Right renal pelvis (tissue), 4 donors: ENCODE measurements around the gene KDM4B. TPM values are rescaled to one million over a fixed set of nuclear protein-coding genes. Genes with fewer than 3 reads are reported as not detected.
A peak's percentile ranks its signal among the peaks of the same experiment; 100 is the strongest.
"Not testable (repeated sequence)": the region's sequence is repeated elsewhere in the genome, so short reads cannot be mapped to it uniquely, and the experiment has no call there.

Source experiments
- DNase-seq, 4 donors: peaks; one replicate each; pipeline ENCODE4 v3.0.0-alpha.2; 2013; ENCODE audit warnings: low read depth in 4 of 4, low spot score in 3 of 4, missing footprints in 1 of 4
- polyA plus RNA-seq, 4 donors: library from polyadenylated mRNA; unstranded; fragments of 120-200 nt; gene quantifications; one replicate each; pipeline ENCODE4 v1.2.1, GENCODE V29; 2013; ENCODE audit not compliant: insufficient read length in 4 of 4

The KDM4B gene
- 10 to 100 TPM; 19.8 to 29.5 (median 20.5) TPM for polyA plus RNA-seq

DNA sequence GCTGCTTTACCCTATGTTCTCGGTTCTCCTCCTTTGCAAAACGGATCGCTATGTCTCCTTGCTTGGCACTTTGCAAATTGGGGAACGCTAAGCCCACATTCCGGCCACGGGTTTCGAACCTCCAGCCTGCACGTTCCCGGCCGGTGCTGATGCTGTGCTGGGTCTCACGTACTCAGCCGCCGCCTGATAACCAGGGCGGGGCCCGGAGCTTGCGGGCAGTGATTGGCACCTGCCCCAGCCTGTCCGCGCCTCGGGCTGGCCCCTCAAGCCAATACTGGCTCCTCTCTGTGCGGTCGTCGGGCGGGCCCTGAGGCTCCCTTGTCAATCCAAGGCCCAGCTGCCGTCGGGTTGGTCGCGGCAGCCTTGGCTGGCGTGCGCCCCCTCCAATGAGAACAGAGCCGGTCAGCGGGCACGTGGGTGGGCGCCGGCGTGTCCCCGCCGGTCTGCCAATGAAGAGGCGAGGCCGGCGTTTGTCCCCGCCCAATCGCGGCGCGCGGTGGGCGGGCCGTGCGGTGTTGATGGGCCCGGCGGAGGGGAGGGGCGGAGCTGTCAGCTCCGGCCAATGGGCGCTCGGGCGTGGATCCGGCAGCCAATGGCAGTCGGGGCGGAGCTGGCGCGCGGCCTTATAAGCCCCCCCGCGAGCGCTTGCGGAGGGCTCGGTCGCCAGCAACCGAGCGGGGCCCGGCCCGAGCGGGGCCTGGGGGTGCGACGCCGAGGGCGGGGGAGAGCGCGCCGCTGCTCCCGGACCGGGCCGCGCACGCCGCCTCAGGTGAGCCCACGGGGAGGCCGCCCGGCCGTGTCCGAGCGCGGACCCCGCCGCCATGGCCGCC, at the start of gene KDM4B:
TSS of gene KDM4B (plus strand) at position 652 of the 830 bp plus-strand sequence. CDS start 63,778 bp downstream, outside the sequence.
- DNase-seq: peak; percentile 97 to 98 (median 98)

DNA sequence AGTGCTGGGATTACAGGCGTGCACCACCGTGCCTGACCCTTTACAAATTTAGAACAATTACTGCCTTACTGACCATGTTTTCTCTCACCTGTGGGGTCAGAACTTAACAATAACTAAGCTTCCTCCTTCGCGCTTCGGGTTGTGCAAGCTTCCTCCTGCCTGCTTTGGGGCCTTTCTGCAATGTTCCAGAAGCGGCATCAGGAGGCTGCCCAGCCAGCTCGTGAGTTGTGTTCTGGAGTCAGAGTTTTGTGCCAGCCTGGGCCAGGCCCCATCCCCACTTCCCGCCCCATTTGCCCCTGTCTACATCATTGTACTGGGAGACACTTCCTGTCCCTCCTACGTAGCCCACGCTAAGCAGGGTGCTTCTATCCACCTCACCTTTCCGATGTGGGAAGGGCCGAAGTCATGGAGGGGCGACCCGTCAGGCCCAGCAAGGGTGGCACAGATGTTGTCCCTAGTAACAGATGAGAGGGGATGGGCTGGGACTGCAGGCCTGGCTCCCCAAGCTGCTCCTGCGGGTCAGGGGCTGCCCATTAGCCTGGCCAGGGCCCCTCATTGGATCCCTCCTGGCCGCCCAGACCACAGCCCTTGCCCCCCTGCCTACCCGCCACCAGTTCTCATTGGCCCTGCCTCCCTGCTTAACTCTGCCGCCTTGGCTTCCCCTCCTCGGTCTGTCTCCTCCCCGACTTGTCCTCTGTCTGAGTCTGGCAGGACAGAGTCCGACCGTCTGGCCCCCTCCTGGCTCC, 46.2 kb upstream of the KDM4B start:
- no peak for DNase-seq

- DNase-seq: no peak
These were observed 45.6 kb upstream of the KDM4B start for GRCh38 chr19:4923276-4923747.

DNA sequence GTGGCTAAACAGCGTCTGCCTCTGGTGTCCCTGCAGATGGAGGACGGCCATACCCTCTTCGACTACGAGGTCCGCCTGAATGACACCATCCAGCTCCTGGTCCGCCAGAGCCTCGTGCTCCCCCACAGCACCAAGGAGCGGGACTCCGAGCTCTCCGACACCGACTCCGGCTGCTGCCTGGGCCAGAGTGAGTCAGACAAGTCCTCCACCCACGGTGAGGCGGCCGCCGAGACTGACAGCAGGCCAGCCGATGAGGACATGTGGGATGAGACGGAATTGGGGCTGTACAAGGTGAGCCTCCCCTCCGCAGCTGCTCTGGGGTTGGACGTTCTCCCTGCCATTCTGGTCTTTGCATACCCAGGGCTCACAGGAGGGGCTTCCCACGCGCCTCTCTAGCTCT, 39.7 kb upstream of the KDM4B start:
- no peak for DNase-seq

DNA sequence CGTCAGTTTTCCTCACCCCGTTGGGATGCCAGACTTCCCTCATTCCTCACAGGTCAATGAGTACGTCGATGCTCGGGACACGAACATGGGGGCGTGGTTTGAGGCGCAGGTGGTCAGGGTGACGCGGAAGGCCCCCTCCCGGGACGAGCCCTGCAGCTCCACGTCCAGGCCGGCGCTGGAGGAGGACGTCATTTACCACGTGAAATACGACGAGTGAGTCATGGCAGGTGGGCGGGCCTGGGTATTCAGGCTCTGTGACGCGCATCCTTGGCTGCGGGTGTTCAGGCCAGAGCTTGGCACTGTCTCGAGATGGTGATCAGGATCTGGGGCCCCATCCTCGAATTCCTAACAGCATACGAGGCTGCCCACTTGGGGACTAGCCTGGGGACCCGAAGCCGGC, 38.2 kb upstream of the KDM4B start:
- no peak for DNase-seq

GRCh38 chr19:4932711-4933110, 36.2 kb upstream of the KDM4B start:
- no peak for DNase-seq

DNA sequence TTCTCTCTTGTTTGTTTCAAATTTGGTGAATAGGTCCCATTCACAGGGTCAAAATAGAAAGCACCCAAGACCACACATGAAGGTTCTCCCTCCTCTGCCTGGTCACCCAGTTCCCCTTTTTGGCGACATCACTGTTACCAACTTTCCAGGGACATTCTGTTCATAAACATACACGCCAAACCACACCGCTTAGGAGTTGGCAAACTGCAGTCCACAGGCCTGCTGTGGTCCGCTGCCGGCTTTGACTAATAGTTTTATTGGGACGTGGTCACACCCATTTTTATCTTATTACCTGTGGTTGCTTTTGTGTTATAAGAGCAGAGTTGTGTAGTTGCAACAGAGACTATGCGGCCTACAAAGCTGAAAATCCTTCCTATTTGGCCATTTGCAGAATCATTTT, 35.4 kb upstream of the KDM4B start:
- no peak for DNase-seq

DNA sequence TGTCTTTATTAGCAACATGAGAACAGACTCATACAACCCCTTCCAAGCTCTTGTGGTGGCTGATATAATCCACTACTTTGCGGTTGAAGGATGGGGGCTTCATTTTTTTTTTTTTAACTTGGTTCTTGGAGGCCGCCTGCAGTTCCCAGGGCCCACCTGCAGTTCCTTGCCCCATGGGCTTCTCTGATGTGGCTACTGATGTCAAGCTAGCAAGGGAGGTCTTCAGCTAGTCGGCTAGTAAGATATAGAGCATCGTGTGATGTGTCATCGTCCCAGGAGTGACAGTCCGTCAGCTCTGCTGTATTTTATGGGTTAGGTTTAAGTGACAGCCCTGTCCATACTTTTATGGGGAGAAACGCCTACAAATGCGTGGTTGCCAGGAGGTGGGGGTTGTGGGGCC, 33.5 kb upstream of the KDM4B start:
- no peak for DNase-seq

DNA sequence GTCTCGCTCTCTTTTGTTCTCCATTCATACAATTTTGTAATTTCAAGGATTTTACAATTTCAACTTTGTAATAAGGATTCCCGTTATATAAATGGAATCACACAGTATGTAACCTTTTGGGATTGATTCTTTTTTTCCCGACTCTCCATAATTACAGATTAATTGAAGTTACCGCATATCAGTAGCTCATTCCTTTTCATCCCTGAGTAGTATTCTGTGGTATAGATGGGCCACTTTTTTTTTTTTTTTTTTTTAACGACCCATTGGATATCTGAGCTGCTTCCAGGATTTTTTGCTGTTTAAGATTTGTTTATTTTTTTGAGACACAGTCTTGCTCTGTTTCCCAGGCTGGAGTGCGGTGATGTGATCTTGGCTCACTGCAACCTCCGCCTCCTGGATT, 31.9 kb upstream of the KDM4B start:
- no peak for DNase-seq

DNA sequence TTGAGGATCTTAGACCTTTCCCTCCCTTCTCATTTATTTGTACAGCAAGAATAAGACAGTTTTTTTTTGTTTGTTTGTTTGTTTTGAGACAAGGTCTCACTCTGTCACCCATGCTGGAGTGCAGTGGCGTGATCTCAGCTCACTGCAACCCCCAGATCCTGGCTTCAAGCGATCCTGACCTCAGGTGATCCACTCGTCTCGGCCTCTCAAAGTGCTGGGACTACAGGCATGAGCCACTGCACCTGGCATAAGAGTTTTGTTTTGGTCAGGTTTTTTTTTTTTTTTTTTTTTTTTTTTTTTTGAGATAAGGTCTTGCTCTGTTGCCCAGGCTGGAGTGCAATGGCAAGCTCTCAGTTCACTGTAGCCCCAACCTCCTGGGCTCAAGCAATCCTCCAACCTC, 30.5 kb upstream of the KDM4B start:
- not testable (repeated sequence) for DNase-seq

- DNase-seq: no peak
These were observed 29.4 kb upstream of the KDM4B start for GRCh38 chr19:4939466-4939865.

DNA sequence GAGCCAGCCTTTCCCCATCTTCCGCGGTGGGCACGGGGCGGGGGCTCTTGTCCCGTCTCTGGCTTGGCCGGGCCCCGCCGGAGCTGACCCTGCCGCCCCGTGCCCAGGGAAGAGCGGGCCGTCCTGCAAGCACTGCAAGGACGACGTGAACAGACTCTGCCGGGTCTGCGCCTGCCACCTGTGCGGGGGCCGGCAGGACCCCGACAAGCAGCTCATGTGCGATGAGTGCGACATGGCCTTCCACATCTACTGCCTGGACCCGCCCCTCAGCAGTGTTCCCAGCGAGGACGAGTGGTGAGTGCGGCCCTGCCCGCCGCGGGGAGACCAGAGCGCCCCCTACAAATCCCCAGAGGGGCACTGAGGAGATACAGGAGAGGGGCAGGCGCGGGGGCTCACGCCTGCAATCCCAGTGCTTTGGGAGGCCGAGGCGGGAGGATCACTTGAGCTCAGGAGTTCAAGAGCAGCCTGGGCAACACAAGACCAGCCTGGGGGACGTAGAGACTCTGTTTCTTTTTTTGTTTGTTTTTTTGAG, 27.2 kb upstream of the KDM4B start:
- DNase-seq: not testable (repeated sequence)

- not testable (repeated sequence) for DNase-seq
These were observed 18.3 kb upstream of the KDM4B start for GRCh38 chr19:4950650-4951049.

DNA sequence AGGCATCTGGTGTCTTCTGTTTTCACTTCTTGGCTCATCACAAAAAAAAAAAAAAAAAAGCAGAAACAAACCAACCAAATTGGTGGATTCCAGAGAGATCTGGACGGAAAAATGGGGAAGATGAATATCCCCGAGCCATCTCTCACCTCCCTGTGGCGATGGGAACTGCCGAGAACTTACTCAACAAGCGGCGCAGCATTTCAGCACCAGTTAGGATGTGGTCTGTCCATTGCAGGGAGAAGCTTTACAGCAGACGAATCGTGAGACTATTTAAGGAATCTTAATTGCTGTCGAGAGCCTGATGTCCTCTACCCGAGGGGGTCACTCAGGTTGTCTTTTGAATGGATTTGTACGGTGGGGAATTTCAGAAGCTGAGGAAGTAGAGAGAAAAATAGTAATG, 17.3 kb upstream of the KDM4B start:
- DNase-seq: no peak

GRCh38 chr19:4952945-4953344, 16.0 kb upstream of the KDM4B start:
- DNase-seq: no peak

DNA sequence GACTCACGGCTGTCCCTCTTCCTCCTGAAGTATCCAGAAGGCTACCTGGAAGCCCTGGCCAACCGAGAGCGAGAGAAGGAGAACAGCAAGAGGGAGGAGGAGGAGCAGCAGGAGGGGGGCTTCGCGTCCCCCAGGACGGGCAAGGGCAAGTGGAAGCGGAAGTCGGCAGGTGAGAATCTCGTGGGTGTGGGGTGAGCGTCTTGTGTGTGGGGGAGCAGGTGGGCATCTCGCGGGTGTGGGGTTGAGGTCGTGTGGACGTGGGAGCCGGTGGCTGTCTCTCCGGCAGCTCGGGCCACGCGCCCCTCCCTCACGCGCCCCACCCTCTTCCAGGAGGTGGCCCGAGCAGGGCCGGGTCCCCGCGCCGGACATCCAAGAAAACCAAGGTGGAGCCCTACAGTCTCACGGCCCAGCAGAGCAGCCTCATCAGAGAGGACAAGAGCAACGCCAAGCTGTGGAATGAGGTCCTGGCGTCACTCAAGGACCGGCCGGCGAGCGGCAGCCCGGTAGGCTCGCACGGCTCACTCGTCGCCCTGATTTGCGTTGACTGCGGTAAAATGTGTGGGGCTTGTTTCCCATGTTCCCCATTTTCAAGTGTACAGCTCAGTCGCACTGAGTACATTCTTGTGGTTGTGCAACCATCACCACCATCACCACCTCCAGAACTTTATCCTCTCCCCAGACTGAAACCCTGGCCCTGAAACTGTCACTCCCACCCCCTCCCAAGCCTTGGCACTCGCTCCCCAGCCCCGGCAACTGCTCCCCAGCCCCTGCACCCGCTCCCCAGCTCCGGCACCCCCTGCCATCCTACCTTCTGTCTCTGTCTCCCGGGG, 14.4 kb upstream of the KDM4B start:
- DNase-seq: not testable (repeated sequence)

GRCh38 chr19:4955274-4955673, 13.6 kb upstream of the KDM4B start:
- DNase-seq: no peak

DNA sequence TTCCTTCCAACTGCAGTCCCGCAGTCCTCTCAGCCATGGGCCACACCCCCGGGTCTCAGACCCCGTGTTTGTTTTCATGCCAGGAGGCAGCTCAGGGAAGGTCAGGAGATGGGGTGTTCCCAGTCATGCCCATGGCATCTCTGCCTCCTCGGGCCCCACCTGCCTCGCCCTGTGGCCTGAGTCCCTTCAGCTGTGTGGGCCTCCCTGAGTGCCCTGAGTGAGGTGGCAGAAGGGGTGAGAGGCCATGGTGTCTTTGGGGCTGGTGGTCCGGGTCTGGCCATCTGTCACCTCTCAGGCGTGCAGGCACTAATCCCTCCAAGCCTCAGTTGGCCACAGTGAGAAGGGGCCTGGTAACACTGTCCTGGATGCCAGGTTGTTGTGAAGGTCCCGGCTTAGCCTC, 10.9 kb upstream of the KDM4B start:
- DNase-seq: no peak

DNA sequence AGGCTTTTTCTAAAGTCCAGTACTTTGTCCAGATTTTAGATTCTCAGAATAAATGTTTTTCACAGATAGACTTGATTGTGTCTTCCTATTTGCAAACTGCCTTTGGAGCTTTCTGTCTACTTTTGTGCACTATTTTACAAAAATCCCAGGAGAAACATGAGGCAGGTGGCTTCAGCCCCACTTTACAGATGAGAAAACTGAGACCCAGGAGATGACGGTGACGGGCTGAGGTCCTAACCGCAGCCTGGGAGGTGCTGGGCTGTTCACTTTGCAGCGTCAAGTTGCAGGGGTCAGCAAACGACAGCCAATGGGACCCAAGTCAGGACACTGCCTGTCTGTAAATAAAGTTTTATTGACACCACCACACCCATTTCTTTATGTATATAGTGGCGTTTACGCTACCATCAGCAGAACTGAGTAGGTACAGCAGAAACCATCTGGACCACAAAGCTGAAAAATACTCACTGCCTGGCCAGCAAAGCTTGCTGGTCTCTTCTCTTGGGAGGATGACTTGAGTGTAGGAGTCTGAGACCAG, 6.8 kb upstream of the KDM4B start:
- no peak for DNase-seq

DNA sequence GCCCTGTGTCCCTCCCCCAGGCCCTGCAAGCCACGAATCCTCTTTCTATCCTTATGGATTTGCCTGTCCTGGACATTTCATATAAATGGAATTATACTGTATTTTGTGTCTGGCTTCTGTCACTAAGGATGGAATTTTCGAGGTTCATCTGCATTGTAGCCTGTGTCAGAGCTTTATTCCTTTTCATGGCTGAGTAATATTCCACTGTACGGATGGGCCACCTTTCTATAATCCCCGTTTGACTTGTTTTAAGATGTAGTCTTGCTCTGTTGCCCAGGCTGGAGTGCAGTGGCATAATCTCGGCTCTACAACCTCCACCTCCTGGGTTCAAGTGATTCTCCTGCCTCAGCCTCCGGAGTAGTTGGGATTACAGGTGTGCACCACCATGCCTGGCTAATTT, 3.9 kb upstream of the KDM4B start:
- no peak for DNase-seq
